Measurements from ENCODE around the gene KCNMA1.

Gene KCNMA1

DNA sequence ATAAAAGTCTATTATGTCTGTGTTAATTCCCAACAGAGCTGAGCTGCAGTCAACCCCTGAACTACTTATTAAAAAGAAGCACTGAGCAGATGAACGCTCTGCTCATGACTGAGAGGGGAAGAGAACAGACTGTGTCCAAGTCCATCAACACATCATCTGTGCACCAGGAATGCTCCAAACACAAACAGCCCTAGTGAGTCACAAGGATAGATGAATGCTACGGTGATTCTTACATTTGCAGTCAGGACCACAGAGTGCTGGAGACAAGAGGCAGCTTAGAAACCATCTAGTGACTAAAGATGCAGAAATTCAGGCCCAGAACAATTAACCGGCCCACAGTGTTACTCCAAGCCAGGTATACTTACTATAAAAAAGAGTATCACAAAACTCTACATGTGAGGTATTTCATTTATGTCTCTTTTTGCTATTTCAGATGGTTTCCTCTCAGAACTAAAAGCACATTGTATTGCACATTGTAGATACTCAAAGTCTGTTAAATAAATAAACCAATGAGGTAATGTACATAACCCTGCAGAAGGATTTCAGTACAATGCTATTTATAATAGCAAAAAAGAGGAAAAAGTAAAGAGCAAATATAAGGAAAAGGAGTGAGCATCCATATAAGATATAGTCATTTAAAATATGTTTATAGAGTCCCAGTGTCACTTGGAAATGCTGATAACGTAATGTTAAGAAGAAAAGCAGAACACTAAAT, 159.2 kb downstream of the KCNMA1 start:
- no peaks in the 10 kb centered on the region for H3K4me1 Mint-ChIP-seq
- no peaks in the 10 kb centered on the region for H3K36me3 Mint-ChIP-seq (ENCODE audit: low read depth)
- H3K27ac Mint-ChIP-seq, result no peak overlapping the region
- peaks cover 3% of the 10 kb centered on the region for H3K27me3 Mint-ChIP-seq
- H3K9me3 Mint-ChIP-seq, result no peaks in the 10 kb centered on the region
- H3K4me3 Mint-ChIP-seq, result no peak overlapping the region
- ATAC-seq, result no peak
- no peak for DNase-seq

GRCh38 chr10:77475522-77475921, 162.1 kb downstream of the KCNMA1 start:
- no peak overlapping the region for H3K27ac Mint-ChIP-seq
- DNase-seq (no peak), ATAC-seq (no peak)
- no peaks in the 10 kb centered on the region for H3K9me3 Mint-ChIP-seq
- no peak overlapping the region for H3K4me3 Mint-ChIP-seq
- H3K4me1 Mint-ChIP-seq, result no peaks in the 10 kb centered on the region
- H3K36me3 Mint-ChIP-seq (ENCODE audit: low read depth), result no peaks in the 10 kb centered on the region
- peaks cover 3% of the 10 kb centered on the region for H3K27me3 Mint-ChIP-seq

GRCh38 chr10:77474939-77475338, 162.7 kb downstream of the KCNMA1 start:
- H3K4me3 Mint-ChIP-seq, result no peak overlapping the region
- H3K4me1 Mint-ChIP-seq, result no peaks in the 10 kb centered on the region
- no peak for ATAC-seq
- peaks cover 3% of the 10 kb centered on the region for H3K27me3 Mint-ChIP-seq
- no peaks in the 10 kb centered on the region for H3K36me3 Mint-ChIP-seq (ENCODE audit: low read depth)
- no peak for DNase-seq
- no peak overlapping the region for H3K27ac Mint-ChIP-seq
- H3K9me3 Mint-ChIP-seq, result no peaks in the 10 kb centered on the region

GRCh38 chr10:77474386-77474785, 163.2 kb downstream of the KCNMA1 start:
- no peak for ATAC-seq

DNA sequence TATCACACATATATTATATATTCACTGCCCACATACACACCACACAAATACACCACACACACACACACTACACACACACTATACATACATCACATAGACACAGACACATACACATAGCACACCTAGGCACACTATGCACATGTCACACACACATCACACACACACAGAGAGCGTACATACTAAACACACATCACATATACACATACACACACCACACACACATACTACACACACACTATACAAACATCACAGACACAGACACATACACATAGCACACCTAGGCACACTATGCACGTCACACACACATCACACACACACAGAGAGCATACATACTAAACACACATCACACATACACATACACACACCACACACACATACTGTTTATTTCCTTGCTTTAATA, 165.5 kb downstream of the KCNMA1 start:
- ATAC-seq, result no peak
- Mint-ChIP-seq H3K27me3 (peaks cover 3% of the 10 kb centered on the region), H3K36me3 (ENCODE audit: low read depth) (no peaks in the 10 kb centered on the region), H3K9me3 (no peaks in the 10 kb centered on the region), H3K27ac (no peak overlapping the region), H3K4me3 (no peak overlapping the region), H3K4me1 (no peaks in the 10 kb centered on the region)
- DNase-seq, result no peak

More at GRCh38 chr10:77474386-77474785, 163.2 kb downstream of the KCNMA1 start:
- Mint-ChIP-seq H3K4me1 (no peaks in the 10 kb centered on the region), H3K36me3 (ENCODE audit: low read depth) (no peaks in the 10 kb centered on the region), H3K27ac (no peak overlapping the region), H3K9me3 (no peaks in the 10 kb centered on the region), H3K4me3 (no peak overlapping the region), H3K27me3 (peaks cover 3% of the 10 kb centered on the region)
- no peak for DNase-seq

- Mint-ChIP-seq H3K36me3 (ENCODE audit: low read depth) (no peaks in the 10 kb centered on the region), H3K27ac (no peak overlapping the region), H3K9me3 (no peaks in the 10 kb centered on the region), H3K4me1 (no peaks in the 10 kb centered on the region), H3K4me3 (no peak overlapping the region), H3K27me3 (no peaks in the 10 kb centered on the region)
- no peak for DNase-seq
- no peak for ATAC-seq
These were observed 166.5 kb downstream of the KCNMA1 start for GRCh38 chr10:77471069-77471536.

DNA sequence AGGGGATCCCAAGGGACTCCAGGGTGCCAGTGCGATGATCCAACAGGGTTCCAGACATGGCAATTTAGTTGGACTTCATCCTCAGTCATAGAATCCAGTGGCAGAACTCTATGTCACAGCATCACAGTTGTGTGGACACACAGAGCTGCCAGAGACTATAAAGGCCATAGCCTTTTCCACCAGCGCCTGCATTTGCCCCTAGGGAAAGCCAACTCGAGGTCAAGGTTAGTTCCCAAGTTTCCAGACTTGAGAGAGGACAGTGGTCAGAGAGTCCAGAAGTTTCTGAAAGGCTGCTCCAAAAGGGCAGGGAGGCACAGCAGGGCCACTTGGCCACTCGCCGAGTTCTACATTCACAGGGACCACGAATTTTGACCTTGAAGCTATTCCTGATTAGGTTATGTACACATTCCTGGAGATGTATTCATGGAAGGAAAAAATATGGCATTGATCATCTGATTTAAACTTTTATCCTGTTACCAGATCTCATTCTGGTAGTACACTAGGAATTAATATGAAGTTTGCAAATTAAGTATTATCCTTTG, 170.1 kb downstream of the KCNMA1 start:
- Mint-ChIP-seq H3K9me3 (no peaks in the 10 kb centered on the region), H3K27ac (no peak overlapping the region), H3K27me3 (no peaks in the 10 kb centered on the region), H3K36me3 (ENCODE audit: low read depth) (no peaks in the 10 kb centered on the region), H3K4me1 (no peaks in the 10 kb centered on the region), H3K4me3 (no peak overlapping the region)
- DNase-seq, result no peak
- no peak for ATAC-seq

DNA sequence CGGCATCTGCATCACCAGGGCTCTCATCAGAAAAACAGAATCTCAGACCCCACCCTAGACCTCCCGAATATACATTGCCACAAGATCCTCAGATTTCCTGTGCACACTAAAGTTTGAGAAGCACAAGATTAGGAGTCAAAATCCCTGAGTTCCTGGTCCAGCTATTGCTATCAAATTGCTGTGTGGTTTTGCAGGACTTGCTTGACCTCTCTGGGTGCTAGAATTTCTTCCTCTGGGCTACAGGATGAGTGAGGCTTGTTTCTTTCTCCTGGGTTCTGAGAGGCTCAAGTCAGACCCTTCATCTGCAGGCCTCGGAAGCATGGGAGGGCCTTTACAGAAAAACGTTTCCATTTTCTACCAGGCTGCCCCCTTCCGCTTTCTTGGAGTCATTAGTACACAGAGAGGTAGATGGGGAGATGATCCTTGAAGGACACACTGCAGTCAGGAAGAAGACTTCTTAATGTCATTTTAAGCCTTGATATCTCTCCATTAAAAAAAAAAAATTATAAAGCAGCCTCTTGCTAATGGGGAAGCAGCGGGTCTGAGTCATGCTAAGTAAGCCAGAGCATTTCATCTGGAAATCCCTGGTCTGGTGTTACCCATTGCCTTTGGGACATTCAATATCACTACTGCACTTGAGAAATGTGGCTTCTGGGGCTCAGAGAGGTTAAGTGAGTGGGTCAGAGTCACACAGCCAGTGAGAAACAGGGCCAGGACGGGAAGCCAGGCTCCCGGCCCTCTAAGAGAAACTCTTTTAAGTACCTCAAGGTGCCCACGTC, 173.5 kb downstream of the KCNMA1 start:
- H3K27ac Mint-ChIP-seq, result no peak overlapping the region
- H3K4me1 Mint-ChIP-seq, result no peaks in the 10 kb centered on the region
- no peaks in the 10 kb centered on the region for H3K36me3 Mint-ChIP-seq (ENCODE audit: low read depth)
- no peaks in the 10 kb centered on the region for H3K9me3 Mint-ChIP-seq
- no peak for ATAC-seq
- DNase-seq, result no peak
- no peak overlapping the region for H3K4me3 Mint-ChIP-seq
- H3K27me3 Mint-ChIP-seq, result no peaks in the 10 kb centered on the region

- H3K27ac Mint-ChIP-seq, result no peak overlapping the region
- no peak overlapping the region for H3K4me3 Mint-ChIP-seq
- H3K4me1 Mint-ChIP-seq, result no peaks in the 10 kb centered on the region
- no peaks in the 10 kb centered on the region for H3K36me3 Mint-ChIP-seq (ENCODE audit: low read depth)
- DNase-seq (no peak), ATAC-seq (no peak)
- H3K27me3 Mint-ChIP-seq, result no peaks in the 10 kb centered on the region
- no peaks in the 10 kb centered on the region for H3K9me3 Mint-ChIP-seq
These were observed 174.1 kb downstream of the KCNMA1 start for GRCh38 chr10:77463499-77463898.

DNA sequence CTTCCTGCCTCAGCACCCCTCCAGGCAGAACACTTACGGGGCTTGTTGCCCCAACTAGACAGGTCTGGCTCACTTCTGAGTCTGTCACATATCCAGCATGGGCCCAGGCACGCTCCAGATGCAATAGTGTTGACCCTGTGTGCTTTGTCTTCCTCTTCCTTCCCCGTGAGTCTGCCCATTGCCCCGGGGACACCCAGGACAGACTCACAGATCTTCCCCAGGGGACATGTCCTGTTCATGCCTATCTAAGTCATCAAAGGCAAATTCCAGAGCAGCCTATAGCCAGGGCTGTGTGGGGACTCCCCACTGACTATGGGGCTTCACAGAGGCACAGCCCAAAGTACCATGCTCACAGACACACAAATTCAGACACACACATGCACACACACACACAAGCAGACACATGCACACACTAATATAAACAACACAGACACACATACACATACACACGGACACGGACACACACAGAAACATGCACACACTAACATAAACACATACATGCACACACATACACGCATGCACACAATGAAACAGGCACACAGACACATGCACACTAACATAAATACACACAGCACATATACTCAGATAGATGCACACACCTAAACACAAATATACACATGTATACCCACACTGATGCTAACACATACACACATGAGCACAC, 175.8 kb downstream of the KCNMA1 start:
- no peaks in the 10 kb centered on the region for H3K36me3 Mint-ChIP-seq (ENCODE audit: low read depth)
- no peak overlapping the region for H3K4me3 Mint-ChIP-seq
- no peak for DNase-seq
- H3K9me3 Mint-ChIP-seq, result no peaks in the 10 kb centered on the region
- no peak for ATAC-seq
- H3K4me1 Mint-ChIP-seq, result no peaks in the 10 kb centered on the region
- H3K27me3 Mint-ChIP-seq, result no peaks in the 10 kb centered on the region
- H3K27ac Mint-ChIP-seq, result no peak overlapping the region

DNA sequence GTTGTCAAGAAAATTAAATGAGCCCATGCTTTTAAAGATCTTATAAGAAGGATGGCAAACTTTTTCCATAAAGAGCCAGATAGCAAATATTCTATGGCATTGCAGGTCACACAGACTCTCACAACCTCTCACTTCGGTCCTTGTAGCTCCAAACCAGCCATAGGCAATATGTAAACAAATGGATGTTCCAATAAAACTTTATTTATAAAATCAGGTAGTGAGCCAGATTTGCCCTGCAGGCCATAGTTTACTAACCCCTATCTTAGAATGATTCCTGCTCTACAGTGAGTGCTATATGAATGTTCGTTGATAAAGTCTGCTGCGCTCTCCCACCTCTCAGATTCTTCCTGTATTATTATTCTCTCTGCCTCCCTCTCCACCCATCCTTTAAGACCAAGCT, 177.7 kb downstream of the KCNMA1 start:
- Mint-ChIP-seq H3K27ac (no peak overlapping the region), H3K4me3 (no peak overlapping the region), H3K9me3 (no peaks in the 10 kb centered on the region), H3K27me3 (no peaks in the 10 kb centered on the region), H3K36me3 (ENCODE audit: low read depth) (no peaks in the 10 kb centered on the region), H3K4me1 (no peaks in the 10 kb centered on the region)
- no peak for ATAC-seq
- no peak for DNase-seq

- Mint-ChIP-seq H3K9me3 (no peaks in the 10 kb centered on the region), H3K27me3 (peaks cover under 1% of the 10 kb centered on the region), H3K27ac (no peak overlapping the region), H3K36me3 (ENCODE audit: low read depth) (no peaks in the 10 kb centered on the region), H3K4me3 (no peak overlapping the region), H3K4me1 (no peaks in the 10 kb centered on the region)
- ATAC-seq, result no peak
- no peak for DNase-seq
These were observed 178.5 kb downstream of the KCNMA1 start for GRCh38 chr10:77458986-77459590.

DNA sequence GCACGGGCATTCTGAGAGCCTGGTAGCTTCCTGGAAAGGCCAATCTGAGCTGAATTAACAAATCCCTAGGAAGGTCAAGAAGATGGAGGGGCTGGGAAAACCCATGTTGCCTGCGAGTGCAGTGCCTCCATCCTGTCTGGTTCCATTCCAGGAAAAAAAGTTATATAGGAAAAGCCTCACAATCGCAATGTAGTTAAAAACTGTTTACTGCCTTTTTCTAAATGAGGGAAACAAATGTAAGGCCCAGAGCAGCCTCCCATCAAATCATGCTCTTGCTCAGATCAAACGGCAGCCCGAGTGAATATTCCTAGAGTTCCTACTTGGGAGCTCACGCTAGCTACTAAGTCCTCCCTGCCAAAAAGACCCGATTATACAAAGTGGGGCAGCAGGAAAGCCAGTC, 179.9 kb downstream of the KCNMA1 start:
- Mint-ChIP-seq H3K36me3 (ENCODE audit: low read depth) (no peaks in the 10 kb centered on the region), H3K27me3 (peaks cover 2% of the 10 kb centered on the region), H3K27ac (no peak overlapping the region), H3K4me1 (no peaks in the 10 kb centered on the region), H3K4me3 (no peak overlapping the region), H3K9me3 (no peaks in the 10 kb centered on the region)
- ATAC-seq (no peak), DNase-seq (no peak)

GRCh38 chr10:77457266-77457665, 180.3 kb downstream of the KCNMA1 start:
- no peak for ATAC-seq
- peaks cover 2% of the 10 kb centered on the region for H3K27me3 Mint-ChIP-seq
- DNase-seq, result no peak
- H3K4me3 Mint-ChIP-seq, result no peak overlapping the region
- no peaks in the 10 kb centered on the region for H3K9me3 Mint-ChIP-seq
- H3K4me1 Mint-ChIP-seq, result no peaks in the 10 kb centered on the region
- no peak overlapping the region for H3K27ac Mint-ChIP-seq
- H3K36me3 Mint-ChIP-seq (ENCODE audit: low read depth), result no peaks in the 10 kb centered on the region
